ENCODE measurements around the gene ELFN1.
A peak's percentile ranks its signal among the peaks of the same experiment; 100 is the strongest.

ELFN1 gene

GRCh38 chr7:1643270-1644092, 26.6 kb upstream of the ELFN1 start:
- DNase-seq = no peak

DNA sequence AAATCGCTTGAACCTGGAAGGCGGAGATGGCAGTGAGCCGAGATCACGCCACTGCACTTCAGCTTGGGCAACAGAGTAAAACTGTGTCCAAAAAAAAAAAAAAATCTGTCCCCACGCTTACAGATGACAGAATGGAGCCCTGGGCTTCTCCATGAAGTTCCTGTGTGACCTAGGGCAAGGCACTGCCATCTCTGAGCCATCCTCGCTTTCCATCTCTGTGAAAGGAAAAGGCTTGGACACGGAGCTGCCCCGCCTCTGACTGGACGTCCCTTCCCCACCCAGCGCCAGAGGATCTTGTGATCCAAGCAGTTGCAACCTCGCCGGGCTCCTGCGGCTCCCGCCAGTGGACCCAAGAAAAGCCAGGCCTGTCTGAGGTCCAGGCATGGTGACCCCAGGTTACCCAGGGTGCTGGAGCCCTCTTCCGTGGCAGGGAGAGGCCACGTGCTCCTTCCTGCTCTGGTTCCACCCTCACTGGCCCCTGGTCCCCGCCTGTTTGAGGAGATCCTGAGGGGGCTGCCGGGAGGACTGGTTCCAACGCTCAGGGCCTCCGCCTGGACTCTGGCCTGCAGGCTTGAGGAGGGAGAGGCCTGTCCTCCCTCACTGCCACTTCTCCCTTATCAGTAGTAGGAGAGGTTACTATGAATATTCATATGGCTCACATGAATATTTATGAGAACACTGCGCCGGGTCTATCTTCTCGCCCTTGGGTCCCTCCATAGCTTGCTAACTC, 25.6 kb upstream of the ELFN1 start:
- no peak for DNase-seq

DNA sequence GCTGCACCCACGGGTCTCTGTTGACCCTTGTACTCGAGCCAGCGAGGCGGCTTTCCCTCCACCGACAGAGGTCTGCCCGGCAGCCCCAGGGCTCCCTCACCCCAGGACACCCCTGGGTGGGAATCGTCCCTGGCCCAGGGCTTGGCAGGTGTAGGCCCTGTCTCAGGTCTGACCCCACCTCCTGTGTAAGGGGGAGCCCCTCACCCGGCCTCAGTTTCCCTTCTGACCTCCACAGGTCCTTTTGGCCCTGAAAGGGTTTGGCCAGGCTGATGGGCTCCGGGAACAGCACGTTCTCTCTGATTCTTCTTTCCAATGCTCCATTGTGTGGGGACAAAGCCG, 25.0 kb upstream of the ELFN1 start:
- no peak for DNase-seq

DNA sequence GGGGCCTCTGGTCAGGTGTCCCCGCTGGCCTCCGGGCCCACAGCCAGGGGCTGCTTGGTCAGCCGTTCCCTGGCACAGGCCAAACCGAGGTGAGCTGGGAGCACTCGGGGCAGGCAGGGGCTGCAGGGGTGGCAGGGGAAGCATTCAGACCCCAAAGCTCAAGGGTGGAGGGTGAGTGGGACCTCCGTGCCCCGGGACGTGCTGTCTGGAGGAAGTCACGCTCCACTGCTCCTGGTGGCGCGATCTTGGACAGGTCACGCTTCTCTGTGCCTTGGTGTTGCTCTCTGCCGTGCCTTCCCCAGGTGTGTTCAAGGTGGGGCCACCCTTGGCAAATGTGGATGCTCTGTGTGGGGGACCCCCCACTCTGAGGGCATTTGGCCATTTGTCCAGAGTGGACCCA, 24.6 kb upstream of the ELFN1 start:
- no peak for DNase-seq

DNA sequence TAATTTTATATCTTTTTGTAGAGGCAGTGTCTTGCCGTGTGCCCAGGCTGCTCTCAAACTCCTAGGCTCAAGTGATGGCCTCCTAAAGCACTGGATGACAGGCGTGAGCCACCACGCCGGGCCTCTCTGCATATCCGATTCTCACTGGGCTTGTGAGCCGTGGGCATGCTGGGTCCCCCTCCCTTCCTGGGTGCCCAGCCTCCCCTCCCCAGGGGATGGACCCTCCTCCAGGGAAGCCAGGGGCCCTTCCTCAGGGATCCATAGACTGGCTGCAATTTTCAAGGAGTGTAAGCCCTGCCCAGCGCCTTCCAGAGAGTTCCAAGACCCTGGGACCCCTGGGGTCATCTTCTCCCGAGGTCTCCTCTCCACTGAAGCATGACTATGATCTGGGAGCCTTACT, 23.7 kb upstream of the ELFN1 start:
- no peak for DNase-seq

- no peak for DNase-seq
These were observed 22.9 kb upstream of the ELFN1 start for GRCh38 chr7:1646957-1647891.

- DNase-seq = no peak
These were observed 22.0 kb upstream of the ELFN1 start for GRCh38 chr7:1647961-1648672.

GRCh38 chr7:1649751-1650326, 20.2 kb upstream of the ELFN1 start:
- DNase-seq = no peak

- DNase-seq = no peak
These were observed 19.6 kb upstream of the ELFN1 start for GRCh38 chr7:1650363-1651030.

DNA sequence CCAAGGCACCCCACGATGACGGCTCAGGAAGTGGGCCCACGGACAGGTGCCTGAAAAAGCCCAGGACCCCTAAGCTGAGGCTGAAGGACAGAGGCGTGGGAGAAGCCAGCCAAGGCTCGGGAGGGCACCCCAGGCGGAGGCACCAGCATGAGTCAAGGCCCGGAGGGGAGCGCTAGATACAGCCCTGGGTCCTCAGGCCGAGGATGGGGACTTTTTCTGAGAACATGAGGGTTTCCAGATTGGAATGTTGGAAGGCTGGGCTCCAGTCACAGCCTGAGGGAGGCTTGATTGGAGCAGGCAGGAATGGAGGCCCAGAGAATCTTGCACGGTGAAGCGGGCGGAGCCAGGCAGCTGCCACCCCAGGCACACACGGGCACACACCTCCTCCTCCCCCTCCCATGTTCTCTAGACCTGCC, 19.0 kb upstream of the ELFN1 start:
- no peak for DNase-seq

GRCh38 chr7:1651891-1652290, 18.2 kb upstream of the ELFN1 start:
- no peak for DNase-seq

DNA sequence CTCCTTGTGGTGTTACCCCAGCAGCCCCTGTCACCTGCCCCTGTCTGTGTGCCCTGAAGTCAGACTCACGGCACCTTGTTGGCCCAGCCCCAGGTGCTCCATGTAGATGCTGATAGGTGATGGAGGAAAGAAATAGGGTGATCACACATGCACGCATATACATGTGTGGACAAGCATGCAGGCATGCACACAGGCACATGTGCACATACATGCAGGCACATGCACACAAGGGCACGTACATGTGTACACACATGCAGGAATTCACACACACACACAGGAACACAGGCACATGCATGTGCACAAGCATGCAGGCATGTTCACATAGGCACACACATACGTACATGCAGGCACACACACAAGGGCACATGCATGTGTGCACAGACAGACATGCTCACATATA, 16.6 kb upstream of the ELFN1 start:
- no peak for DNase-seq

DNA sequence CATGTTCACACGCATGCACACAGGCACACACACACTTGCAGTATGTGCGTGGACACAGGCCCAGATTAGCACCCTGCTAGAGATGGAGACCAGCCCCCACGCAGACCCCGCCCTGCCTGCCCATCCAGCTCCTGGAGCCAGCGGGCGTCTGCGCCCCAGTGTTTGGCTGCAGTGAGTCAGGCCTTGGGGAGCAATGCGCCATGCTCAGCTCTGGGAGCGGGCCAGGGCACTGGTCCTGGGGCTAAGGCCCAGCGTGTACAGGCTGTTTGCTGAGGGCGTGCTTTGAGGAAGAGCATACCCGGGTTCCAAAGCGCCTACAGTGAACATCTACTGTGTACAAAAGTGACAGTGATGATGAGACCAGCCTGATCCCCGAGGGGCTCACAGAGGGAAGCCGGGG, 16.0 kb upstream of the ELFN1 start:
- DNase-seq = no peak

DNA sequence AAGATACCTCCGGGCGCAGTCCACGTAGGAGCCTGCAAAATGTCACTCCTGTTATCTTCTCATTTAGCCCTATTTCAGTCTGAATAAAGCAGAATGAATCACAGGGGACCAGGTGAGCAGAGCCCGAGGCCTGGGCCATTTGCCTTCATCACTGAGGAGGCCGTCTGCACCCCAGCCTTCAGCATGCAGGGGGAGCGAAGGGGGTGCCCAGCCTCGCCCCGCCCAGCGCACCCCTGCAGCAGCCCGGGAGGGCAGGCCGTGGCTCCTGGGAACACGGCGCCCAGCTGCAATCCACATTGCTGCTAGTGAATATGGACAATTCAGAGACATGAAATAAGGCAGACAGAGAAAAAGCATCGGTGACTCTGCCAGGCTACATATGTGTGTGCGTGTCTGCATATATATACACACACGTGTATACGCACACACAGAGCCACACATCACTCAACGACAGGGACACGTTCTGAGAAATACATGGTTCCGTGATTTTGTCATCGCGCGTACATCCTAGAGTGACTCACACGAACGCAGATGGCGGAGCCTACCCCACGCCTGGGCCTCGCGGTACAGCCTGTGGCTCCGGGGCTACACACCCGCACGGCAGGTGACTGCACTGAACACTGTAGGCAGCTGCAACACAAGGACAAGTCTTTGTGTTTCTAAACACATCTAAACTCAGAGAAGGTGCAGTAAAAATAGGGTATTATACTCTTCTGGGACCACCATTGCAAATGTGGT, 15.2 kb upstream of the ELFN1 start:
- DNase-seq = no peak

GRCh38 chr7:1659696-1660095, 10.4 kb upstream of the ELFN1 start:
- DNase-seq = no peak

DNA sequence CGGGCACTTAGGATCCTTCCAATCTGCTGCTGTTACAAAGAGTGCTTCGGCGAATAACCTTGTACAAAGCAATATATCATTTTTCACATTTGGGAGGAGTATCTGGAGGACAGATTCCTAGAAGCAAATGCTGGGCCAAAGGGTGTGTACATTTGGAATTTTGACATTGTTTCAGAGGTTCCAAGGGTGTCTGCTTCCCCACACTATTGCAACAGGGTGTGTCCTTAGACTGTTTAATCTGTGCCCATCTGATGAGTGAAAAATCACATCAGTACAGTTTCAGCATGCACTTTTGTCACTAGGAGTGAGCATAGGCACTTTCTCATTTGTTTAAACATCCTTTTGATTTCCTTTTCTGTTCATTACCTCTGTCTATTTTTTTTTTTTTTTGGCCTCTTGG, 8.6 kb upstream of the ELFN1 start:
- DNase-seq = no peak

DNA sequence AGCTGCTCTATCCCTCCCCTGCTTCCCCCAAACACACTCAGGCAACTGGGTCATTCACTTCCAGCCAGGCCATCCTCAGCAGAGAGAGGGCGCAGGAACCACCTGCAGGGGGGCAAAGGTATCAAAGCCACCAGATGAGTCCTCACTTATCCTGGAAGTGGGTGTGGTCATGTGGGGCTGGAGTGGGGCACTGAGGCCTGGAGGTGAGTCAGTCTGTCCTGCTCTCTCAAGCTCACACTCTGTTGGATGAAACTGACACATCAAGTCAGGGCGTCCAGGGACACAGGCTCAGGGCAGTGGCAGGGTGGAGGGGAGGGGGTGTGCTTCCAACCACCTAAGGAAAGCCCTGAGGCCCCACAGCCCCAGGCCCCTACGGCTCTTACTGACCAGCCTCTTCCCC, 8.0 kb upstream of the ELFN1 start:
- DNase-seq = no peak

DNA sequence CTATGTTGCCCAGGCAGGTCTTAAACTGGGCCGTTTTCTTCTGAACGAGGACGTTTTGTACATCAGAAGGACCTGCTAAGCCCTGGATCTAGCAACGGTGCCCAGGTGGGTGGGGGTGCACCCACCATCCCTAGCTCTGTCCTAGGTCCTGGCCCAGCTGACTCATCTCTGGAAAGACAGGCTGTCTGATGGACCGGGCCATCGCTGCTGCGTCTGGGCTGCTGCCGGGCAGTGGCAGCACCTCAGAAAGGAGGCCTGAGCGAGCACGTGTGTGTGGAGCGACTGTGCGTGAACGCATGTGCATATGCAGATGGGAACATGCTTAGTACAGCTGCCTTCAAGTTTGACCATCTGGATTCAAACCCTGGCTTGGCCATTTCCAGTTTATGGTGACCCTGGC, 7.3 kb upstream of the ELFN1 start:
- DNase-seq = no peak

- DNase-seq = peak; percentile 2
These were observed 6.9 kb upstream of the ELFN1 start for GRCh38 chr7:1663223-1663622.

DNA sequence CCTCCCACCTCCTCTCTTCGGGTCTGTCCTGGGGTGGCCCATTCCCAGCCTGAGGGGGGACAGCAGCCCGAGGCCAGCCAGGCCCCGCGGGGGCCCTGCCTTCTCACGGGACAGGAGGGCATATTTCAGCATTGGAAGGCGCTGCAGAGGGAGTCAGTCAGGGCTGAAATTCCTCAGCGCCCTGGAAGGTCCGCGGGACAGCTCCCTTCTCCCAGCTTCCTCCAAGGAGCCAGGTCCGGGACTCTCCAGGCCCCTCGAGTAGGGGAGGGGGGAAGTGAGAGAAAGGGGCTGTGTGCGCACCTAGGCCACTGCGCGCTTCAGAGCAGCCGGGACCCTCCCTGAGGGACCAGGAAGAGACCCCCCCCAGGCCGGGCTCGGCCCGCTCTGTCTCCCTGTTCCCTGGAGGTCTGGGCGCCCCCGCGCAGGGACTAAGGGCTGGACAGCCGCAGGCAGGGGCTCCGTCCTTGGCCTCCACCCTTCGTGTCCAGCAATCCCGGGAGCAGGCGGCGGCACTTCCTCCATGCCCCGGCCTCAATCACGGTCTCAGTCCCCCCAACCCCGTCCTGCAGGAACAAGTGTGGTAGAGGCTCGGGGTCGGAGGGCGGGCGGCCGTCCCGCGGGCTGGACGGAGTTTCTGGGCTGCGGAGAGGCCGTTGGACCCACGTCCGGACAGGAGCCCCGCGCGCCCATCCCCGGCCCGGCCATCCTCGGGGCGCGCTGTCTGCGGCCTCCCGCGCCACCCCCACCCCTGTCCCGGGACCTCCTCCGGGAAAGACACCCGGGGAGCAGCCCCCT, 6.0 kb upstream of the ELFN1 start:
- DNase-seq = peak; percentile 1

Data from activated gamma-delta T cell treated with Interleukin-2 at 50 U/mL for 16 hours (primary cell).